GM13977 (cell line): ENCODE measurements around the gene CHEK2.
A peak's percentile ranks its signal among the peaks of the same experiment; 100 is the strongest.

Source experiments
- DNase-seq: peaks from one replicate; pipeline ENCODE4 v3.0.0; 2012; ENCODE audit warnings: low spot score
- in situ Hi-C: fragments of 300-500 bp; cut with MboI; formaldehyde crosslinking; loops from one replicate; pipeline ENCODE4 v1.12.0; 2022; ENCODE audit warnings: low sequenced_read_pairs, low pct_unique_long_range_greater_than_20kb, mixed read lengths, inconsistent platforms; ENCODE audit not compliant: unreplicated experiment
- TF ChIP-seq, protein P1 (sequence below): IDR thresholded peaks from 2 replicates; pipeline ENCODE4 v1.5.1; 2012; ENCODE audit warnings: mild to moderate bottlenecking, control low read depth; ENCODE audit not compliant: insufficient read depth; ENCODE audit errors: extremely low read depth, missing control alignments

CHEK2 gene

GRCh38 chr22:28741785-28742561 lies at the start of gene CHEK2, which contains the start of gene HSCB:
Gene CHEK2 (minus strand): TSS chr22:28741820. CDS start chr22:28734721, 7,099 bp downstream.
Gene HSCB (plus strand): TSS chr22:28742039. CDS start chr22:28742096, 57 bp downstream.
- in situ Hi-C loops: no loop called here
- peak; percentile 91 for DNase-seq
- TF ChIP-seq, protein P1, sequence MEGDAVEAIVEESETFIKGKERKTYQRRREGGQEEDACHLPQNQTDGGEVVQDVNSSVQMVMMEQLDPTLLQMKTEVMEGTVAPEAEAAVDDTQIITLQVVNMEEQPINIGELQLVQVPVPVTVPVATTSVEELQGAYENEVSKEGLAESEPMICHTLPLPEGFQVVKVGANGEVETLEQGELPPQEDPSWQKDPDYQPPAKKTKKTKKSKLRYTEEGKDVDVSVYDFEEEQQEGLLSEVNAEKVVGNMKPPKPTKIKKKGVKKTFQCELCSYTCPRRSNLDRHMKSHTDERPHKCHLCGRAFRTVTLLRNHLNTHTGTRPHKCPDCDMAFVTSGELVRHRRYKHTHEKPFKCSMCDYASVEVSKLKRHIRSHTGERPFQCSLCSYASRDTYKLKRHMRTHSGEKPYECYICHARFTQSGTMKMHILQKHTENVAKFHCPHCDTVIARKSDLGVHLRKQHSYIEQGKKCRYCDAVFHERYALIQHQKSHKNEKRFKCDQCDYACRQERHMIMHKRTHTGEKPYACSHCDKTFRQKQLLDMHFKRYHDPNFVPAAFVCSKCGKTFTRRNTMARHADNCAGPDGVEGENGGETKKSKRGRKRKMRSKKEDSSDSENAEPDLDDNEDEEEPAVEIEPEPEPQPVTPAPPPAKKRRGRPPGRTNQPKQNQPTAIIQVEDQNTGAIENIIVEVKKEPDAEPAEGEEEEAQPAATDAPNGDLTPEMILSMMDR: no peak

DNA sequence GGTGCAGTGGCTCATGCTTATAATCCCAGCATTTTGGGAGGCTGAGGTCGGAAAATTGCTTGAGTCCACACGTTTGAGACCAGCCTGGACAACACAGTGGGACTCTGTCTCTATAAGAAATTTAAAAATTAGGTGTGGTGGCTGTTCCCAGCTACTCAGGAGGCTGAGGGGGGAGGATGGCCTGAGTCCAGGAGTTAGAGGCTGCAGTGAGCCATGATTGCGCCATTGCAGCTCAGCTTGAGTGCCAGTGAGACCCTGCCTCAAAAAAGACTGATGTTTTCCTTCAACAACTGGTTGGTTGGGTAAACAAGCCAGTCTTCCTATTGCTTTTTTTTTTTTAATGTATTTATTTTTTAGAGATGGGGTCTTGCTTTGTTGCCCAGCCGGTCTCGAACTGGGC lies 49.5 kb upstream of the CHEK2 start:
- in situ Hi-C loops: no loop called here
- DNase-seq: no peak
- TF ChIP-seq, protein P1: no peak

GRCh38 chr22:28788601-28789000 lies 47.0 kb upstream of the CHEK2 start:
- no peak for DNase-seq
- in situ Hi-C loops: no loop called here
- TF ChIP-seq, protein P1: no peak

GRCh38 chr22:28783786-28784671 lies 42.4 kb upstream of the CHEK2 start:
- in situ Hi-C loops: no loop called here
- TF ChIP-seq, protein P1: no peak
- DNase-seq: no peak

DNA sequence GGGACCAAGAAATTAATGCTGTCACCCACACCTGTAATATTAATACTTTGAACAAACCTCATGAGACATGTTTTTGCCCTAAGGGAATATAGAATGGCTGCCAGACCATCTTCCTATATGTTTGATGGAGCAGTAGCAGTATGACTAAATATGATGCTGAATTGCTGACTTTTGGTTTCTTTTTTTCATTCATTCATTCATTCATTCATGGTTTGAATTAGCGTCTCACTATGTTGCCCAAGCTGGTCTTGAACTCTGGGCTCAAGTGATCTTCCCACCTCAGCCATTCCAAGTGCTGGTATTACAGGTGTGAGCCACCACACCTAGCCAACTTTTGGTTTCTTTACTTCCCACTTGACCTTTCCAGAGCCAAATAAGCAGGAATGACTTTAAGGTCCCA lies 38.7 kb upstream of the CHEK2 start:
- TF ChIP-seq, protein P1: no peak
- in situ Hi-C loops: no loop called here
- DNase-seq: no peak

- TF ChIP-seq, protein P1: no peak
- in situ Hi-C loops: no loop called here
- DNase-seq: no peak
These were observed 38.2 kb upstream of the CHEK2 start for GRCh38 chr22:28779833-28780232.
